Testis (tissue), 2 donors: Measurements from ENCODE around the gene TECTA.

Experiments
- POLR2A ChIP-seq: fragments of 450-650 bp; IDR thresholded peaks from one replicate; pipeline ENCODE4 v1.6.1; 2017; ENCODE audit warnings: antibody characterized with exemption, mild to moderate bottlenecking, moderate library complexity
- TF ChIP-seq, protein P1 (sequence below), 3 experiments: fragments of 450-650 bp in 2 of 3; fragments of 200-600 bp in 1 of 3; sonication (generic) in 1 of 3; IDR thresholded peaks; one replicate each; pipeline ENCODE4 v1.5.1; 2016 to 2019; ENCODE audit warnings: antibody characterized with exemption in 3 of 3, mild to moderate bottlenecking in 2 of 3, moderate library complexity in 1 of 3

DNA sequence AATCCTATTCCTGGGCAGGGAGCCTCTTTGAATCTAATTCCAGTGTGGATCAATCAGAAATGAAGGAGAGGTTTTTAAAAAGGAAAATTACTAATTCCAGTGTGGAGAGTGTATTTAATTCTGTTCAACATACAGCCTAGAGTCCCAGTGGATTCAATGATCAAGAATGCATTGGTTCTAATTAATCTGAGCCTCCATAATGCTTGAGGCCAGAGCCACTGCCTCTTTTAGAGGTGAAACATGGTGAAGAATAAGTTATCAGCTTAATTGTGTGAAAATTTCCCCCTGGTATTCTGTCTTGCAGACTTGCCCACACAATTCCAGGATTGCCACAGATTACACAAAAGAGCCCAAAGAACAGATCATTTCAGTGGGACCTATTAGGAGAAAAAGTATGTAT is 87.7 kb downstream of the TECTA start:
- TF ChIP-seq, protein P1, sequence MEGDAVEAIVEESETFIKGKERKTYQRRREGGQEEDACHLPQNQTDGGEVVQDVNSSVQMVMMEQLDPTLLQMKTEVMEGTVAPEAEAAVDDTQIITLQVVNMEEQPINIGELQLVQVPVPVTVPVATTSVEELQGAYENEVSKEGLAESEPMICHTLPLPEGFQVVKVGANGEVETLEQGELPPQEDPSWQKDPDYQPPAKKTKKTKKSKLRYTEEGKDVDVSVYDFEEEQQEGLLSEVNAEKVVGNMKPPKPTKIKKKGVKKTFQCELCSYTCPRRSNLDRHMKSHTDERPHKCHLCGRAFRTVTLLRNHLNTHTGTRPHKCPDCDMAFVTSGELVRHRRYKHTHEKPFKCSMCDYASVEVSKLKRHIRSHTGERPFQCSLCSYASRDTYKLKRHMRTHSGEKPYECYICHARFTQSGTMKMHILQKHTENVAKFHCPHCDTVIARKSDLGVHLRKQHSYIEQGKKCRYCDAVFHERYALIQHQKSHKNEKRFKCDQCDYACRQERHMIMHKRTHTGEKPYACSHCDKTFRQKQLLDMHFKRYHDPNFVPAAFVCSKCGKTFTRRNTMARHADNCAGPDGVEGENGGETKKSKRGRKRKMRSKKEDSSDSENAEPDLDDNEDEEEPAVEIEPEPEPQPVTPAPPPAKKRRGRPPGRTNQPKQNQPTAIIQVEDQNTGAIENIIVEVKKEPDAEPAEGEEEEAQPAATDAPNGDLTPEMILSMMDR (IDR thresholded peaks at IDR 0.05): no peak
- TF ChIP-seq POLR2A: no peak
